B cell (primary cell): Measurements from ENCODE around the gene TRMT6. TPM values are rescaled to one million over a fixed set of nuclear protein-coding genes. Genes with fewer than 3 reads are reported as not detected.

ENCODE experiments used
- ATAC-seq: fragments of 200-7000 bp; cut with Tn5 transposase; one replicate; pipeline ENCODE4 v1.10.0; 2021; ENCODE audit warnings: low read depth, mild to moderate bottlenecking, moderate number of reproducible peaks, moderate library complexity
- CTCF ChIA-PET: fragments of 350-600 bp; sonication (Branson Sonifier 250); formaldehyde crosslinking; loops from one replicate; lab custom pipeline; 2021; ENCODE audit warnings: antibody characterized with exemption, inconsistent platforms; lab: Charles Lee
- POLR2A ChIA-PET: fragments of 350-600 bp; sonication (Branson Sonifier 250); formaldehyde crosslinking; loops from one replicate; lab custom pipeline; 2021; ENCODE audit warnings: antibody characterized with exemption; lab: Charles Lee
- DNase-seq: peaks from one replicate; pipeline ENCODE4 v3.0.0; 2013
- H2AFZ ChIP-seq: 2 replicates; pipeline ENCODE4 v1.6.1; 2012; ENCODE audit warnings: mild to moderate bottlenecking, low read depth, low read length; ENCODE audit not compliant: insufficient read depth, poor library complexity, severe bottlenecking
- H3K27ac ChIP-seq, 2 donors: 1 replicate in 1 of 2; 2 replicates in 1 of 2; pipeline ENCODE4 v1.5.1; 2012 to 2013; ENCODE audit warnings: low read length in 2 of 2, mild to moderate bottlenecking in 2 of 2, moderate library complexity in 1 of 2
- H3K27me3 ChIP-seq, 4 experiments: fragments of 200-600 bp in 1 of 4; sonication (generic) in 1 of 4; replicated peaks in 1 of 4; 1 replicate in 2 of 4; 2 replicates in 2 of 4; pipeline versions ENCODE4 v1.6.1 to v1.7.0; 2013 to 2016; ENCODE audit warnings: low read length in 3 of 4, mild to moderate bottlenecking in 2 of 4, mixed read lengths in 1 of 4, moderate library complexity in 1 of 4; ENCODE audit not compliant: insufficient read depth in 4 of 4, control insufficient read depth in 3 of 4; ENCODE audit errors: control extremely low read depth in 1 of 4
- H3K36me3 ChIP-seq, 2 experiments: replicated peaks in 1 of 2; 1 replicate in 1 of 2; 2 replicates in 1 of 2; pipeline versions ENCODE4 v1.6.1 to v1.7.1; 2013; ENCODE audit warnings: low read length in 1 of 2; ENCODE audit not compliant: insufficient read depth in 2 of 2, control insufficient read depth in 1 of 2; ENCODE audit errors: control extremely low read depth in 1 of 2, extremely low read depth in 1 of 2
- H3K4me1 ChIP-seq, 2 donors: fragments of 200-600 bp in 1 of 2; sonication (generic) in 1 of 2; 1 replicate in 1 of 2; 2 replicates in 1 of 2; pipeline versions ENCODE4 v1.5.1 to v1.6.1; 2013 to 2017; ENCODE audit warnings: low read length in 2 of 2; ENCODE audit not compliant: control insufficient read depth in 2 of 2, insufficient read depth in 2 of 2
- H3K4me2 ChIP-seq: replicated peaks from 2 replicates; pipeline ENCODE3; 2012; ENCODE audit warnings: mild to moderate bottlenecking, low read depth, low read length; ENCODE audit not compliant: poor library complexity, severe bottlenecking
- H3K4me3 ChIP-seq, 5 experiments: fragments of 200-600 bp in 1 of 5; sonication (generic) in 1 of 5; 1 replicate in 3 of 5; 2 replicates in 2 of 5; pipeline versions ENCODE4 v1.5.1 to v1.7.0; 2011 to 2016; ENCODE audit warnings: low read length in 4 of 5, mild to moderate bottlenecking in 4 of 5, low read depth in 2 of 5, control low read depth in 1 of 5, moderate library complexity in 1 of 5; ENCODE audit not compliant: insufficient read depth in 1 of 5; ENCODE audit errors: control extremely low read depth in 1 of 5, extremely low read depth in 1 of 5
- H3K79me2 ChIP-seq: fragments of 200-600 bp; sonication (generic); one replicate; pipeline ENCODE4 v1.6.0; 2016; ENCODE audit warnings: low read length; ENCODE audit not compliant: control insufficient read depth, insufficient read depth
- H3K9ac ChIP-seq: fragments of 200-600 bp; sonication (generic); 2 replicates; pipeline ENCODE4 v1.6.1; 2017; ENCODE audit warnings: mild to moderate bottlenecking, low read length, moderate library complexity
- H3K9me3 ChIP-seq, 3 donors: one replicate each; pipeline versions ENCODE4 v1.6.1 to v1.7.1; 2013; ENCODE audit warnings: low read length in 2 of 3; ENCODE audit not compliant: control insufficient read depth in 2 of 3, insufficient read depth in 1 of 3; ENCODE audit errors: control extremely low read depth in 1 of 3
- H4K20me1 ChIP-seq: 2 replicates; pipeline ENCODE4 v1.6.0; 2012; ENCODE audit warnings: mild to moderate bottlenecking, low read length; ENCODE audit not compliant: insufficient read depth, control insufficient read depth, poor library complexity, severe bottlenecking
- H3K27ac Mint-ChIP-seq: one replicate; pipeline ENCODE4 v1.8.0; 2021; ENCODE audit warnings: mixed read lengths
- H3K27me3 Mint-ChIP-seq: one replicate; pipeline ENCODE4 v1.8.0; 2021; ENCODE audit warnings: mixed read lengths
- H3K4me1 Mint-ChIP-seq: one replicate; pipeline ENCODE4 v1.8.0; 2021; ENCODE audit warnings: mixed read lengths
- H3K4me3 Mint-ChIP-seq: one replicate; pipeline ENCODE4 v1.8.0; 2021; ENCODE audit warnings: mixed read lengths
- H3K9me3 Mint-ChIP-seq: one replicate; pipeline ENCODE4 v1.8.0; 2022; ENCODE audit warnings: mixed read lengths; ENCODE audit not compliant: insufficient read depth
- EZH2 ChIP-seq: IDR thresholded peaks from 2 replicates; pipeline ENCODE4 v1.6.1; 2012; ENCODE audit warnings: borderline replicate concordance, low read depth, mild to moderate bottlenecking, moderate library complexity, low read length; ENCODE audit not compliant: insufficient read depth, poor library complexity, severe bottlenecking
- WGBS: methylation state at CpG from one replicate; pipeline ENCODE4 v1.1.5; 2013; ENCODE audit warnings: missing lambda C conversion rate; ENCODE audit not compliant: insufficient coverage; 5-methylcytosine and 5-hydroxymethylcytosine counted together
- intact Hi-C: fragments of 100-400 bp; cut with micrococcal nuclease; formaldehyde crosslinking; loops from one replicate; pipeline ENCODE4 v1.10.0; 2022
- polyA plus RNA-seq: library from polyadenylated mRNA; depleted of rRNA; stranded (reverse); fragments of >200 nt; gene quantifications from 2 replicates; pipeline ENCODE4 v1.2.3, GENCODE V29; 2012
- total RNA-seq, 2 donors: library from RNA; stranded (reverse); fragments of 120-200 nt in 1 of 2; gene quantifications; 1 replicate in 1 of 2; 2 replicates in 1 of 2; pipeline versions ENCODE4 v1.2.3 to v1.2.4, GENCODE V29; 2013 to 2022
- TF ChIP-seq, protein P1 (sequence below): fragments of 200-600 bp; IDR thresholded peaks from one replicate; pipeline ENCODE4 v1.8.0; 2022; ENCODE audit warnings: antibody characterized with exemption, mild to moderate bottlenecking

The TRMT6 gene
- total and polyA plus RNA-seq, 2 donors (not counting 1 experiment from before 2014, with no cell fraction given) = 5.7 to 18.2 TPM

DNA sequence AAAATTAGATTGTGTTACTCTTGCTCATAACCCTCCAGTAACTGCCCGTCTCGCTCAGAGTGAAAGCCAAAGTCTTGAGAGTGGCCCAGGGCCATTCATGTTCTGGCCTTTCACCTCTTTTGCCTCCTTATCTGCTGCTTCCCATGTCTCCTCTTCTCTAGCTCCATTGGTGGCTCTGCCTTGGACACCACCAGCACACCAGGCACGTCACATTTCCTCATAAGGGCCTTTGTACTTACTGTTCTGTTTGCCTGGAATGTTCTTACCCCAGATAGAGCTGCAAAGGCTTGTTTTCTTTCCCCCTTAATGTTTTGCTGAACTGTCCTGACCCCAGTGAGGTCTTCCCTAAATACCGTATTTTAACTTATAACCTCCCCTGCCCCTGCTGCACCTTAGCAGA lies 29.5 kb upstream of the TRMT6 start:
- WGBS = 88% methylated on average over 4 of the region's 4 CpGs
- H3K4me1 Mint-ChIP-seq = no peaks in the 10 kb centered on the region
- H2AFZ ChIP-seq = no peak overlapping the region
- no peaks in the 10 kb centered on the region for H4K20me1 ChIP-seq
- no peak overlapping the region for H3K27ac Mint-ChIP-seq
- no peaks in the 10 kb centered on the region for H3K27me3 ChIP-seq
- H3K36me3 ChIP-seq = peaks cover 2 to 39% of the 10 kb centered on the region in 2 experiments
- no peaks in the 10 kb centered on the region for H3K4me1 ChIP-seq
- H3K9me3 Mint-ChIP-seq = no peaks in the 10 kb centered on the region
- intact Hi-C loops = no loop called here
- H3K9ac ChIP-seq = no peak overlapping the region
- no peak overlapping the region for H3K4me2 ChIP-seq
- no peak overlapping the region for H3K4me3 ChIP-seq
- TF ChIP-seq, protein P1, sequence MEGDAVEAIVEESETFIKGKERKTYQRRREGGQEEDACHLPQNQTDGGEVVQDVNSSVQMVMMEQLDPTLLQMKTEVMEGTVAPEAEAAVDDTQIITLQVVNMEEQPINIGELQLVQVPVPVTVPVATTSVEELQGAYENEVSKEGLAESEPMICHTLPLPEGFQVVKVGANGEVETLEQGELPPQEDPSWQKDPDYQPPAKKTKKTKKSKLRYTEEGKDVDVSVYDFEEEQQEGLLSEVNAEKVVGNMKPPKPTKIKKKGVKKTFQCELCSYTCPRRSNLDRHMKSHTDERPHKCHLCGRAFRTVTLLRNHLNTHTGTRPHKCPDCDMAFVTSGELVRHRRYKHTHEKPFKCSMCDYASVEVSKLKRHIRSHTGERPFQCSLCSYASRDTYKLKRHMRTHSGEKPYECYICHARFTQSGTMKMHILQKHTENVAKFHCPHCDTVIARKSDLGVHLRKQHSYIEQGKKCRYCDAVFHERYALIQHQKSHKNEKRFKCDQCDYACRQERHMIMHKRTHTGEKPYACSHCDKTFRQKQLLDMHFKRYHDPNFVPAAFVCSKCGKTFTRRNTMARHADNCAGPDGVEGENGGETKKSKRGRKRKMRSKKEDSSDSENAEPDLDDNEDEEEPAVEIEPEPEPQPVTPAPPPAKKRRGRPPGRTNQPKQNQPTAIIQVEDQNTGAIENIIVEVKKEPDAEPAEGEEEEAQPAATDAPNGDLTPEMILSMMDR = no peak
- no peak for TF ChIP-seq EZH2
- DNase-seq = no peak
- no peaks in the 10 kb centered on the region for H3K79me2 ChIP-seq
- no peaks in the 10 kb centered on the region for H3K9me3 ChIP-seq
- ChIA-PET CTCF (no interaction called here), POLR2A (no interaction called here)
- no peak overlapping the region for H3K4me3 Mint-ChIP-seq
- H3K27ac ChIP-seq = no peak overlapping the region
- ATAC-seq = no peak
- H3K27me3 Mint-ChIP-seq = no peaks in the 10 kb centered on the region

DNA sequence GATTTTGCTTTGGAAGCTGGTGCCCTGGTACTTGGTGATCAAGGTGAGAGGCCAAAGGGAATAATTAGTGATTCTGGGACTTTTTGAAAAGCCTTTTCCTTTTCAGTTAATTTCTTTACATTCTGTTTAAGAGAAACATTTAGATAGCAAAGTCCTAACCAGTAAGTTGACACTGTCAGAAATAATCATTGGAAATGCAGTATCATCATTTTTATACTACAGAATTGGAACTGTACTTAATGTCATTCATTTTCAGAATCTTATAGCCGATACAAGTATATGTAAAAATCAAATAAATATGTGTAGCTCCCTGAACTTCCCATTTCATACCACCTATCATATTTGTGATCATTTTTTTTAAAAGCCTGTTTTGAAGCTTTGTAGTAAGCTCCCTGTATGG lies 27.6 kb upstream of the TRMT6 start:
- no peak overlapping the region for H3K27ac ChIP-seq
- no peaks in the 10 kb centered on the region for H4K20me1 ChIP-seq
- POLR2A ChIA-PET = interaction anchor here (0.6 kb wide), 1 partner anchor 890 kb away, joined by 5 read pairs; no protein-coding TSS in a partner anchor
- no peaks in the 10 kb centered on the region for H3K27me3 ChIP-seq
- intact Hi-C loops = no loop called here
- H3K79me2 ChIP-seq = no peaks in the 10 kb centered on the region
- H3K9me3 ChIP-seq = no peaks in the 10 kb centered on the region
- DNase-seq (no peak), ATAC-seq (no peak)
- Mint-ChIP-seq H3K27ac (no peak overlapping the region), H3K27me3 (no peaks in the 10 kb centered on the region), H3K4me1 (no peaks in the 10 kb centered on the region), H3K4me3 (no peak overlapping the region), H3K9me3 (no peaks in the 10 kb centered on the region)
- H3K4me3 ChIP-seq = no peak overlapping the region
- H3K36me3 ChIP-seq = peaks cover 2 to 43% of the 10 kb centered on the region in 2 experiments
- no peak overlapping the region for H3K4me2 ChIP-seq
- TF ChIP-seq, protein P1 = no peak
- TF ChIP-seq EZH2 = no peak
- WGBS = no CpG with 5 or more reads among the region's 1 CpG
- no peaks in the 10 kb centered on the region for H3K4me1 ChIP-seq
- H3K9ac ChIP-seq = no peak overlapping the region
- H2AFZ ChIP-seq = no peak overlapping the region
- CTCF ChIA-PET = interaction anchor here (0.6 to 1.2 kb wide), 2 partner anchors 9 to 190 kb away, joined by 3 read pairs; no protein-coding TSS in a partner anchor
